ENCODE results near the gene ARFIP2.

Gene ARFIP2

GRCh38 chr11:6502382-6502781 is 21.3 kb upstream of the ARFIP2 start:
- Histone ChIP-seq H3K9me2 (replicated peaks; ENCODE audit: insufficient read depth, low read length) (no peaks in the 10 kb centered on the region), H3K79me2 (ENCODE audit: insufficient read depth, low read length) (no peaks in the 10 kb centered on the region), H3K27me3 (ENCODE audit: low read length) (no peaks in the 10 kb centered on the region), H3K9ac (ENCODE audit: low read length) (no peak overlapping the region), H3K36me3 (ENCODE audit: low read length) (peaks cover 11% of the 10 kb centered on the region; the same call in 1 of the 2 replicates), H3K4me2 (ENCODE audit: low read depth, low read length, poor library complexity, severe bottlenecking) (no peak overlapping the region), H4K20me1 (ENCODE audit: low read depth, low read length) (no peaks in the 10 kb centered on the region), H3K27ac (ENCODE audit: low read depth, low read length) (no peak overlapping the region), H3K9me3 (ENCODE audit: insufficient read depth, low read length) (no peaks in the 10 kb centered on the region), H2AFZ (ENCODE audit: low read depth, low read length, severe bottlenecking) (no peak overlapping the region), H3F3A (ENCODE audit: insufficient read depth) (no peaks in the 10 kb centered on the region), H3K4me3 (ENCODE audit: insufficient read depth, low read length, poor library complexity, severe bottlenecking) (no peak overlapping the region)
- TF ChIP-seq CTCF (IDR thresholded peaks at IDR 0.05; ENCODE audit: insufficient read depth, low read length, poor library complexity, severe bottlenecking) (no peak), EZH2phosphoT487 (conservative IDR thresholded peaks at IDR 0.05; ENCODE audit: low read length) (no peak)

GRCh38 chr11:6498544-6498943 is 17.4 kb upstream of the ARFIP2 start:
- H4K20me1 ChIP-seq (ENCODE audit: low read depth, low read length) = no peaks in the 10 kb centered on the region
- H3K9ac ChIP-seq (ENCODE audit: low read length) = no peak overlapping the region
- H3F3A ChIP-seq (ENCODE audit: insufficient read depth) = no peaks in the 10 kb centered on the region
- H3K4me2 ChIP-seq (ENCODE audit: low read depth, low read length, poor library complexity, severe bottlenecking) = no peak overlapping the region
- no peaks in the 10 kb centered on the region for H3K9me2 ChIP-seq (replicated peaks; ENCODE audit: insufficient read depth, low read length)
- TF ChIP-seq CTCF (IDR thresholded peaks at IDR 0.05; ENCODE audit: insufficient read depth, low read length, poor library complexity, severe bottlenecking) (no peak), EZH2phosphoT487 (conservative IDR thresholded peaks at IDR 0.05; ENCODE audit: low read length) (no peak)
- H3K27ac ChIP-seq (ENCODE audit: low read depth, low read length) = no peak overlapping the region
- H3K4me3 ChIP-seq (ENCODE audit: insufficient read depth, low read length, poor library complexity, severe bottlenecking) = no peak overlapping the region
- no peaks in the 10 kb centered on the region for H3K27me3 ChIP-seq (ENCODE audit: low read length)
- H3K9me3 ChIP-seq (ENCODE audit: insufficient read depth, low read length) = no peaks in the 10 kb centered on the region
- no peak overlapping the region for H2AFZ ChIP-seq (ENCODE audit: low read depth, low read length, severe bottlenecking)
- H3K79me2 ChIP-seq (ENCODE audit: insufficient read depth, low read length) = 0 out of 2 replicates have a peak, but pooled peaks cover 5% of the 10 kb centered on the region
- peaks cover 9% of the 10 kb centered on the region; the same call in 1 of the 2 replicates for H3K36me3 ChIP-seq (ENCODE audit: low read length)

GRCh38 chr11:6498121-6498520 is 17.0 kb upstream of the ARFIP2 start:
- no peak overlapping the region for H3K27ac ChIP-seq (ENCODE audit: low read depth, low read length)
- no peaks in the 10 kb centered on the region for H3K9me3 ChIP-seq (ENCODE audit: insufficient read depth, low read length)
- H3K79me2 ChIP-seq (ENCODE audit: insufficient read depth, low read length) = 0 out of 2 replicates have a peak, but pooled peaks cover 7% of the 10 kb centered on the region
- H3K4me2 ChIP-seq (ENCODE audit: low read depth, low read length, poor library complexity, severe bottlenecking) = no peak overlapping the region
- no peak overlapping the region for H3K4me3 ChIP-seq (ENCODE audit: insufficient read depth, low read length, poor library complexity, severe bottlenecking)
- H3F3A ChIP-seq (ENCODE audit: insufficient read depth) = no peaks in the 10 kb centered on the region
- TF ChIP-seq EZH2phosphoT487 (conservative IDR thresholded peaks at IDR 0.05; ENCODE audit: low read length) (no peak), CTCF (IDR thresholded peaks at IDR 0.05; ENCODE audit: insufficient read depth, low read length, poor library complexity, severe bottlenecking) (no peak)
- no peaks in the 10 kb centered on the region for H3K9me2 ChIP-seq (replicated peaks; ENCODE audit: insufficient read depth, low read length)
- no peaks in the 10 kb centered on the region for H4K20me1 ChIP-seq (ENCODE audit: low read depth, low read length)
- no peak overlapping the region for H2AFZ ChIP-seq (ENCODE audit: low read depth, low read length, severe bottlenecking)
- peaks cover 9% of the 10 kb centered on the region; the same call in 1 of the 2 replicates for H3K36me3 ChIP-seq (ENCODE audit: low read length)
- H3K27me3 ChIP-seq (ENCODE audit: low read length) = no peaks in the 10 kb centered on the region
- no peak overlapping the region for H3K9ac ChIP-seq (ENCODE audit: low read length)

All from SU-DHL-6 (cell line).